ENCODE data around the gene RBM20.

The RBM20 gene

DNA sequence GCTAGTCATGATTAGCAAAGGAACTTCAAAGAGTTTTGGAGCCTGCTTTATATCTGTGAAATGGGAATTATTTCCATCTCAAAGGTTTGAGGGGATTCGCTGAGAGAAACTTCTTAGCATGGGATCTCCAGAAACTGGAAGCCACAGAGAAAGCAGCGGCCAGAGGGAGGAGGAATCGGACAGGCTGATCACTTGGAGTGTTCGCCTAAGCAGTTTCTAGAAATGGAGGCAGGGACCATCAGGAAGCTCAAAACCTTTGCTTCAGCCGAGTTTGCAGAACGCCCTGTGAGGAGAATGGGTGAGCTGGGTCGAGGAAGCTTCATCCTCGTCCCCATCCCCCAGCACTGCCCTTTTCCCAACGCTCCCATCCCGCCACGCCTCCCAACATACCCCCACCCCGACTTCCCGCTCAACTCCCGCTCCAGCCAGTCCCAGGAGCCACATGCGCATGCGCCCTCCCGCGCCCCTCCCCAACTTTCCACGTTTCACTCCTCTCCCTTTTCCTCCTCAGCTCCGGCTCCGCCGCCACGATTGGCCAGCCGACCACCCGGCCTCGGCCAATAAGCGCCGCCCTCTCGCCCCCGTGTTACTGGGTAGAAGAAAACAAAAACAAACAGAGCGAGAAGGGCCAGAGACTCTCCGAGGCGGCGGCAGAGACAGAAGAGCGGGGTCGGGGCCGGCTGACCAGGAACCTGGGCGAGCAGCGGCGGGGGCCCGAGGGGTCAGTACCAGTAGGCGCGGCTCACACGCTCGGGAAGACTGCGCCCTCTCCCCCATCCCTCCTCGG lies 227.4 kb downstream of the RBM20 start, which contains the start of gene PDCD4:
Gene PDCD4, plus strand, starts transcription at position 631 of the 787 bp plus-strand sequence. CDS start 4,100 bp downstream, outside the sequence.
- DNase-seq (ENCODE audit: low read depth) = peak; percentile 94

GRCh38 chr10:110872145-110872983 lies 228.2 kb downstream of the RBM20 start:
- DNase-seq (ENCODE audit: low read depth) = peak; percentile 65

DNA sequence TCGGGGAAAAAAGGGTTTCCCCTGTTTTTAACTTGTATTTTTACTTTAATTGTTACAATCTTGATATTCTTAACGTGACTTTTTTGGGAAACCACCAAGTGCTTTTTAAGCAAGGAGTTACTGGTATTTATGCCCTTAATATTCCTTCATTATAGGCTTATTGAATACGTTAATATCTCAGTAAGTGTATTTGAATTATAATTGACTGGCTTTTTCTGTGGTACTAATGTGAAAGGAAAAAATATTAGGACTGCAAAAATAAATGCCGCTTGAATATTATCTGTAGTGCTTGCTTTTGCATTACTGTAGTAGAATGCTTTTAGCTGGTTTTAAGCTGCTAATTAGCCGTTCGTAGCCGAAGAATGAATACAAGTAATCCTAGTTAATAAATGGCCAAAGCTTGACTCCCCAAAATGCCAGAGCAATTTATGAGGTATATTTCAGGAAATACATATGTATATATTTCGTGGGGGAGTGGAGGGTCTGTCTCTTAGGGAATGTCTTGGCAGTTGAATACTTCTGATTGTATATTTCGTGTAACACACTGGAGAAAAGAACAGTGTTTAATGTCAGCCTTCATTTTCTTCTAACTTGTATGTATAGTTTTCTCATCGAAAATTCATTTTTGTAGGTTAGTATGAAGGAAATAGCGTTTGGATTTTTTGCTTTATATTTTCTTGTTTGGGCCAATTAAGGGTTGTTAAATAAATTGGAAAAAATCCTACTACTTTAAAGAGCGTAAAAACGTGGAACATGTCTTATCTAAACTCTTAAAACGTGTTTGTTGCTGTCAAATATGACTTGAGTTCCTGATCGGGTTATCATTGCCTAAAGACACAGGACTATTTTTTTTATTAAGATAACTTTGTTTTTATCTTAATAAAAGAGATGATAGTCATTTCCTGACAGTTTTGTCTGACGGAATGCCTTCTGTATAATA lies 229.1 kb downstream of the RBM20 start:
- no peak for DNase-seq (ENCODE audit: low read depth)

- no peak for DNase-seq (ENCODE audit: low read depth)
Observed at GRCh38 chr10:110873951-110874350, 229.8 kb downstream of the RBM20 start.

DNA sequence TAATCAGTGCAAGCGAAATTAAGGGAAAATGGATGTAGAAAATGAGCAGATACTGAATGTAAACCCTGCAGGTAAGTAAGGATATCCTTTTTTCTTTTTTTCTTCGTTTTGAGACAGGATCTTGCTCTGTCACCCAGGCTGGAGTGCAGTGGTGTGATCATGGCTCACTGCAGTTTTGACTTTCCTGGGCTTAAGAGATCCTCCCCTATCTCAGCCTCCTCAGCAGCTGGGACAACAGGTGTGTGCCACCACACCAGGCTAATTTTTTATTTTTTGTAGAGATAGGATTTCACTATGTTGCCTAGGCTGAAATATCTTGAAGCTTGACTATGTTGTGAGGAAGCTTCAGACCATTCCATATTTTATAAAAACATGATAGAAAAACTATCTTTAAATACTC lies 231.9 kb downstream of the RBM20 start:
- no peak for DNase-seq (ENCODE audit: low read depth)

DNA sequence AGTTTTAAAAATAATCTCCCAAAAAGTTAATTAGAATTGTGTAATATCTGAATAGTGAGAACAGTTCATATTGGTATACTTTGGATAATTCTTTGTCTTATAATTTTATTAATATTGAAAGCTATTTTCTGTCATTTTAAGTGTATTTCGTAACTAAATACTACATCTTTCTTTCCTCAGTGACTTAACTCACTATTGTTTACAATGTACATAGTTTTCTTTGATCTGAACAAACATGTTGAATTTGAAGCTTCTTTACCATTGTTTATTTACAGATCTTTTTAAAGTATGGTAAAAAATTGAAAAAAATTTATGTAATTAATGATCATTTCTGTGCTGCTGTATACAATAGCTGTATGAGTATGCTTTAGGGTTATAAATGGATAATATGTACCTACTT lies 232.7 kb downstream of the RBM20 start:
- no peak for DNase-seq (ENCODE audit: low read depth)

DNA sequence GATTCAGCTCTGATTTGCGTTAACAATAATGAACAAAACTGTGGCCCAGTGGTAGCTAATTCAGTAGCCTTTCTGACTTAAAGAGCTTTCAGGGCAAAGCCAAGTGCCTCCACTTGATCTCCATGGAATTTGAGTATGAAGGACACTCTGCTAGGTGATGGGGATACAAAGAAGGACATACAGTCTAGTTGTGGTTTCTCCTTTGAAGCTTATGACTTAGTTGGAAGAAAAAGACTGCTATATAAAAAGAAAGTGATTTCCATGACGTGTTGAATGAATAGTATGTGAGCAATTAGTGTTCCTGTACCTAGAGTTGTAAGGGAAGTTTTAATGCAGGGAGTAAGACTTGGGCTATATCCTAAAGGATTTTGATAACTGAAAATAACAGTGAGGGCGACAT lies 235.9 kb downstream of the RBM20 start:
- DNase-seq (ENCODE audit: low read depth) = no peak

- no peak for DNase-seq (ENCODE audit: low read depth)
Observed at GRCh38 chr10:110881247-110881646, 237.1 kb downstream of the RBM20 start.

- DNase-seq (ENCODE audit: low read depth) = no peak
Observed at GRCh38 chr10:110881905-110882304, 237.8 kb downstream of the RBM20 start.

- DNase-seq (ENCODE audit: low read depth) = no peak
Observed at GRCh38 chr10:110883924-110884323, 239.8 kb downstream of the RBM20 start.

GRCh38 chr10:110885932-110886674 lies 242.0 kb downstream of the RBM20 start:
- no peak for DNase-seq (ENCODE audit: low read depth)

DNA sequence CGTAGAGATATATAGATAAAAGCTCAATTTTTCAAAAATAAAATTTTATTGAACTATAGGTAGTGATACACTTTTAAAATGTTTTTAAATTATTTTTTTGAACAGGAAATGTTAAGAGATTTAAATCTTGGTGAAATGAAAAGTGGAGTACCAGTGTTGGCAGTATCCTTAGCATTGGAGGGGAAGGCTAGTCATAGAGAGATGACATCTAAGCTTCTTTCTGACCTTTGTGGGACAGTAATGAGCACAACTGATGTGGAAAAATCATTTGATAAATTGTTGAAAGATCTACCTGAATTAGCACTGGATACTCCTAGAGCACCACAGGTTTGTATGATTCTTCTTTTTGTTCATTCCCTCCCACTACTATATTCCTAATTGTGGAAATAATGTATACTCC lies 243.4 kb downstream of the RBM20 start:
- DNase-seq (ENCODE audit: low read depth) = no peak
